ENCODE data around the gene EXOC4.
A peak's percentile ranks its signal among the peaks of the same experiment; 100 is the strongest.
"Not testable (repeated sequence)": the region's sequence is repeated elsewhere in the genome, so short reads cannot be mapped to it uniquely, and the experiment has no call there.

Gene EXOC4

GRCh38 chr7:133863362-133864061, 610.6 kb downstream of the EXOC4 start:
- no peak for DNase-seq (ENCODE audit: low read depth in 2 of 2)

DNA sequence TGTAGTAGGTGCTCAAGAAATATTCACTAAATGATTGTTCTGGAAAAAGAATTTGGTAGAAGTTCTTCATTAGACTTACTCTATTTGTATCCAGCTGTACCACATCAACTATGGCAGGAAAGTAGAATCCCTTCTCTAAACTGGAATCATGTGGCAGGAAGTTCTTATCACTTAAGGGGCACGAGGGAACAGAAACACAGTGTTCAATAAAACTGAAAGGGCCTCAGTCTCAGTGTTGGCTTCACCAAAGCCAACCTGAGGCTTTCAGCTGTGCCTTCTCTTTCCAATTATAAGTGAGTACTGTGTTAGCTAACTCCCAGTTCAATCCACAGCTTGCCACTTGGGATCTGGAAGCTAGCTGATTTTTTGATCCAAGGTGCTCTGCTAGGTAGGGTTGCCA, 616.7 kb downstream of the EXOC4 start:
- no peak for DNase-seq (ENCODE audit: low read depth in 2 of 2)

- no peak for DNase-seq (ENCODE audit: low read depth in 2 of 2)
These were observed 618.9 kb downstream of the EXOC4 start for GRCh38 chr7:133871757-133872156.

DNA sequence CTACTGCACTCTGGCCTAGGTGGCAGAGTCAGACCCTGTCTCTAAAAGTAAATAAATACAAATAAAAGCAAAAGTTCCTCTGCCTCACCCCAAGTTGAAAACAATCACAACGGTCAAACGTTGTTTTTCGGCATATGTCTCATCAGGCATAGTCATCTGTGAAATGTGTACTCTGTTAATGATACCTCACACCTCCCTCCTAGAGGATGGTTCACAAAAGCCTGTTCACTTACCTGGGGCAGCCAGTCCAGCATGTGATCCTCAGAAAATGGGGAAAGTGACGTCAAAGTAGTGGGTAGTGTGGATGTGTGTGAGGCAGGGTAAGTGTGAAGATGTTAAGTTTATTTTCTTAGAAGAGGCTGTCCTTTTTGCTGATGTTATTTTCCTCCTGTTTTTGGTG, 620.3 kb downstream of the EXOC4 start:
- no peak for DNase-seq (ENCODE audit: low read depth in 2 of 2)

DNA sequence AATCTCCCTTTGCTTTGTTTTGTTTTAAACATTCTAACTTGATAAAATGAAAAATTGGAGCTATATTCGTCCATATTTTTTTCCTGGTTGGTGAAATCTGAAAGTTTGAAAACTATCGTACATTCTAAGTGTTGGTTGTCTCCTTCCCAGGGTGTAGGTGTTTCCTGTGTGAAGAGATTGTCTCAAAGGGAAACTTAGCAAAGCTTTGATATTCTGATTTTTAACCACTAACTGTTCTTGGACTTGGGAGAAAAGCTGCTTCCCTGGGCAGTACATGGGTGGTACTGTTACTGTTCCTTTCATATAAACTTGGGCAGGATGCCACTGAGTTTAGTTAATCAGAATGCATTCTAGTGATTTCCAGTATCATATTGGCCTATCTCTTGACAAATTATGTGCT, 620.8 kb downstream of the EXOC4 start:
- no peak for DNase-seq (ENCODE audit: low read depth in 2 of 2)

- no peak for DNase-seq (ENCODE audit: low read depth in 2 of 2)
These were observed 630.7 kb downstream of the EXOC4 start for GRCh38 chr7:133883591-133883990.

DNA sequence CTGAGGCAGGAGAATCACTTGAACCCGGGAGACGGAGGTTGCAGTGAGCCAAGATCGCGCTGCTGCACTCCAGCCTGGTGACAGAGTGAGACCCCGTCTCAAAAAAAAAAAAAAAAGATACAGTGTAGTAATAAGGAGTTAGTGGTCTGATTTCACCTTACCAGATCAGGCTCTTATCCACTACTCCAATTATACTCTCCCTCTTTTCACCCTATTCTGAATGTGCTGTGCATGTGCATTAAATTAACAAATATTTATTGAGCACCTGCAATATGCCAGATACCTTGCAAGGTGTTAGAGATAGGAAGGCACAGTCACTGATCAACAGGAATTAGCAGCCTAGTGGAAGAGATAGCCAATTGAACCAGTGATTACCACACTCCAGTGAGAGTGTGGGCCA, 632.3 kb downstream of the EXOC4 start:
- DNase-seq (ENCODE audit: low read depth in 2 of 2), result no peak

- DNase-seq (ENCODE audit: low read depth in 2 of 2), result no peak
These were observed 633.2 kb downstream of the EXOC4 start for GRCh38 chr7:133886086-133886485.

- no peak for DNase-seq (ENCODE audit: low read depth in 2 of 2)
These were observed 633.9 kb downstream of the EXOC4 start for GRCh38 chr7:133886797-133887196.

DNA sequence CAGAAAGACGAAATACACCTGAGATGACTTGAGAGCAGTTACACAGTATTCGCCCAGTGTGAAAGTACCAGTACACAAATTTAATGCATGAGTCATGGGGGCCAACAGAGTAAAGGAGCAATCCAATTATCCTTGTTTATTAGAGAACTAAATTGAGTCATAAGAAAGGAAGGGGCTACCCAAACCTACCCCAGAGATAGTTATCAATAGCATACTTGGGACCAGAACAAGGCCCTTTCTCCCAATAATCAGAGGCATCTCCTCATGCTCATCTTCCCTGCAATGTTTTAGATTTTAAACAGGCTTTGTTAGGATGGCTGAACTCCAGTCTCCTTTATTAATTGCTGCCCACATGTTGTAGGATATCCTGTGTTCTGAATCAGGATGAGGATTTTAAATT, 634.6 kb downstream of the EXOC4 start:
- DNase-seq (ENCODE audit: low read depth in 2 of 2), result no peak

DNA sequence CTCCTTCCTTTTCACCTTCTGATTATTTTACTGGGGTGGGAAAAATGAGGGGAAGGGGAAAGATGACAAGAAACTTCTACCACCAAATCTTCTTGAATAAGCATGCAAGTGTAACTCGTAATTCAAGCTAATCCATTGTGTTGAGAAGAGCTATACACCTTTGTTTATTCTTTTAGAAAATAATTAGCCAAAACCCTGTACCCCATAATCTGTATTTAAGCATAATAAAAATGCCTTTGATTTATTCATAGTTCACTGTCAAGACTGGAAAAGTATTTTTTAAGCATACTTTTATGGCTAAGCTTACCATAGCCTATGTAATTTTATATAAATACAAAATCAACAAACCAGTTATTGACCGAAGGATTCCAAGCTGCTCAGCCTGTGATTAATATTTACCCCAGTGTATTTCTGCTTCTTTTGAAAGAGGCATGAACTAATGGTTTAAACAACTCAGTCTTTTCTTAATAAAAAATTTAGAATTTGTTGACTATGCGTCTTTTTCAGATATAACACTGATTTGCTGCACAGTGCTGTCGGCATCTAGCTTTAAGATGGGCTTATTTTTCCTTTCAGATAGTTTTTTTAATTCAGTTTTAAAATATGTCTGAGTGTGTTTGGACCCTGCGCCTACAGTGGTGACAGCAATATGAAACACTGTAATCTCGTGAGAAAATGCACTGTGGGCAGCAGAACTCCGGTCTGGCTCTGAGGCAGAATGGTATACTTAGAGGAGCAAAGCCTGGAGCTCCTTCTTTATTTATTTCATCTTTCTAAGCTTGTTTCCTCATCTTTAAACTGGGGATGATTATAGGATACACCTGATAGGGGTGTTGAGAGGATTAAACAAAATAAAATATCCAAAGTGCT, 635.4 kb downstream of the EXOC4 start:
- no peak for DNase-seq (ENCODE audit: low read depth in 2 of 2)

DNA sequence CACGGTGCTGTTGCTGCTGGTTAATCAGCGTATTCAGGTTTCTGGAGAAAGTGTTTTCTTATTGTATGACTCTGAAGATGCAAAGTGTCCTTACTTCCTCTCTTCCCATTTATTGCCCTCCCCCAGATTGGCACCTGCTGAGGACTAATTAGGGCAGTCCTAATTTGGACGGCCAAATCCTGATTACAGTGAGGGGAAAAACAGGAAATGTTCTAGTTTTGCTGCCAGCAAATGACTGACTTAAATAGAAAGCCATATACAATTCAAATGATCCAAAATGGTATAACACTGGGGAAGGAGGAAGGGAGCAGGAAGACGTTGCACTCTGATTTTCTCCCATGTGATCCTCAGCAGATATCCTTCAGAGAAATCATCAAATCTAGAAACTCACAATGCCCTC, 651.9 kb downstream of the EXOC4 start:
- no peak for DNase-seq (ENCODE audit: low read depth in 2 of 2)

- DNase-seq (ENCODE audit: low read depth in 2 of 2), result not testable (repeated sequence)
These were observed 653.7 kb downstream of the EXOC4 start for GRCh38 chr7:133906553-133906952.

- DNase-seq (ENCODE audit: low read depth in 2 of 2), result no peak
These were observed 657.9 kb downstream of the EXOC4 start for GRCh38 chr7:133910761-133911160.

DNA sequence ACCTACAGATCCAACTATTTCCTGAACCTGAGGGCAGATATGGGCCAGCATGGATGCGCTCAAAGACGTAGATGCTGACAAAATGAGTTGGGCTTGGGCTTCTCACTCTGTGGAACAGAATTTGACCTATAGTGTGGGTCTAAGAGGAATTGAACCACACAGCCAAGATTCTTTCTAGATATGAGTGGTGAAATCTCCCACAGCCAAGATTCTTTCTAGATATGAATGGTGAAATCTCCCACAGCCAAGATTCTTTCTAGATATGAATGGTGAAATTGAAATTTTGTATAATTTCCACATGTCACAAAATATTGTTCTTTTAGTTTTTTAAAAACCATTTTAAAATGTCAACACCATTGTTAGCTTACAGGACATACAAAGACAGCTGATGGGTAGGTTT, 658.8 kb downstream of the EXOC4 start:
- DNase-seq (ENCODE audit: low read depth in 2 of 2), result no peak

- peak in 1 of 2 experiments; percentile 8 for DNase-seq (ENCODE audit: low read depth in 2 of 2)
These were observed 660.2 kb downstream of the EXOC4 start for GRCh38 chr7:133912916-133913697.

DNA sequence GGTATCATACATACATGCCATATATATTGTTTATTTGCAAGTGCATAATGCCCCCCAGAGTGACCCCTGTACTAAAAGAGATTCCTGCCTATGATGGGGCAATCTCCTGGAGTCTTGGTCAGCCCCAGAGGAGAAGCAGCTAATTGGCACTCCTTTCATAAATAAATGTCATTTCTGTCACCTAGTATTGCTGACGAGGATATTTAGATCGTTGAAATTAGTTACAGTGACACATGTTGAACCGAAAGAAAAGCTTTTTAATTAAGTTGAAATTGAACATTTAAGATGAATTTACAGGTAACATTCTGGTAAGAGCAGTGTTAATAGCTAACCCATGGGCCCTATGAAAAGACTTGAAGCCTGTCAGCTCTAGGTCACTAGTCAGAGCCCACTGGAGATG, 663.7 kb downstream of the EXOC4 start:
- DNase-seq (ENCODE audit: low read depth in 2 of 2), result no peak

- DNase-seq (ENCODE audit: low read depth in 2 of 2), result no peak
These were observed 666.9 kb downstream of the EXOC4 start for GRCh38 chr7:133919810-133920209.

GRCh38 chr7:133921635-133922182, 668.8 kb downstream of the EXOC4 start:
- DNase-seq (ENCODE audit: low read depth in 2 of 2), result no peak

- no peak for DNase-seq (ENCODE audit: low read depth in 2 of 2)
These were observed 671.1 kb downstream of the EXOC4 start for GRCh38 chr7:133923974-133924373.

DNA sequence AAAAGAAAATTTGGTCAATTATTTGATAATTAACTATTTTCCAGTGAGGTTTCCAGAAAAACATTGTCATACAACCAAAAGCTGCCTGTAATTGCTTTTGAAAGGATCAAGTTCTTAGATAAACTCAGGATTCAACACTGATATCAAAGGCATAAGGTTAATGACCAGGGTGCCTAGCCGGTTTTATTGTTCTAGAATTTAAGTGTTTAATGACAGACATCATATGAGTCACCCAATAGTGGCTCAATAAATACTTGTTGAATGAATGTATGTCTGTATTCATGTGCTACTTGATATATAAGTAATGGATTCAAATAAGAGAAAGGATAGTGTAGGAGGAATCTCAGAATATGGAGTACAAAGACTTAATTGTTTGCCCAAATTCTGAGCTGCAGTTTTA, 678.2 kb downstream of the EXOC4 start:
- DNase-seq (ENCODE audit: low read depth in 2 of 2), result no peak

DNA sequence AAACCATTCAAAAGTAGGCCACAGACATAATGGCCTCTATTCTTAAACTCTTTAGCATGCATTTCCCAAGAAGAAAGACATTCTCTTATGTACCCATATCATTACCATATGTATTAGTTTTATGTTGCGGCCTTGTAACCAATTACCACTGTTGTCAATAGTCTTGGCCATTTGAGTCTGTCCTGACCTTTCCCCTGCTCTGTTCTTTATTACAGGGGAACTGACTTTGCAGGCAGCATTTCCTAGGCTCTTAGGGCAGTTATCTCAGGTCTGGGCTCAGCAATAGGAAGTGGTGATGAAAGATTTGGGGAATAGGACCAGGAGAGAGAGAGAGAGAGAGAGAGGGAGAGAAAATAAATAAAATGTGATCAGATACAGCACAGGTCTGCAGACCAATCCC, 679.7 kb downstream of the EXOC4 start:
- DNase-seq (ENCODE audit: low read depth in 2 of 2), result no peak
